ENCODE results near the gene PDE2A. TPM values are rescaled to one million over a fixed set of nuclear protein-coding genes. Genes with fewer than 3 reads are reported as not detected.

PDE2A gene
- 74.4 TPM for total RNA-seq

- DNase-seq (ENCODE audit: low spot score) (no peak), ATAC-seq (no peak)
- intact Hi-C loops (cut with DNase I): no loop called here
Observed at GRCh38 chr11:72673943-72674828, at the start of gene PDE2A. Gene PDE2A, minus strand, starts transcription at chr11:72674422. Its CDS starts 215 bp downstream, at chr11:72674207.

GRCh38 chr11:72723508-72723907, 49.3 kb upstream of the PDE2A start:
- DNase-seq (ENCODE audit: low spot score) (no peak), ATAC-seq (no peak)
- intact Hi-C loops (cut with DNase I): loop anchor here (10.0 kb wide), 1 partner anchor 451 kb away; no protein-coding TSS in a partner anchor

GRCh38 chr11:72722050-72722748, 48.0 kb upstream of the PDE2A start:
- peak; percentile 90 for ATAC-seq
- intact Hi-C loops (cut with DNase I): loop anchor here (10.0 kb wide), 1 partner anchor 453 kb away; no protein-coding TSS in a partner anchor

GRCh38 chr11:72721689-72722049, 47.4 kb upstream of the PDE2A start:
- intact Hi-C loops (cut with DNase I): loop anchor here (10.0 kb wide), 1 partner anchor 453 kb away; no protein-coding TSS in a partner anchor
- peak; percentile 5 for ATAC-seq
- DNase-seq (ENCODE audit: low spot score): no peak

More at GRCh38 chr11:72722050-72722748, 48.0 kb upstream of the PDE2A start:
- DNase-seq (ENCODE audit: low spot score): peak; percentile 90

GRCh38 chr11:72721276-72721675, 47.1 kb upstream of the PDE2A start:
- intact Hi-C loops (cut with DNase I): loop anchor here (10.0 kb wide), 1 partner anchor 454 kb away; no protein-coding TSS in a partner anchor
- ATAC-seq: no peak

GRCh38 chr11:72720784-72721183, 46.6 kb upstream of the PDE2A start:
- DNase-seq (ENCODE audit: low spot score): no peak
- ATAC-seq: no peak

More at GRCh38 chr11:72721276-72721675, 47.1 kb upstream of the PDE2A start:
- DNase-seq (ENCODE audit: low spot score): no peak

GRCh38 chr11:72720047-72720446, 45.8 kb upstream of the PDE2A start:
- no peak for DNase-seq (ENCODE audit: low spot score)
- intact Hi-C loops (cut with DNase I): loop anchor here (10.0 kb wide), 1 partner anchor 455 kb away; no protein-coding TSS in a partner anchor
- no peak for ATAC-seq

More at GRCh38 chr11:72720784-72721183, 46.6 kb upstream of the PDE2A start:
- intact Hi-C loops (cut with DNase I): loop anchor here (10.0 kb wide), 1 partner anchor 454 kb away; no protein-coding TSS in a partner anchor

- intact Hi-C loops (cut with DNase I): no loop called here
- ATAC-seq (no peak), DNase-seq (ENCODE audit: low spot score) (no peak)
Observed at GRCh38 chr11:72719551-72719950, 45.3 kb upstream of the PDE2A start.

- no peak for ATAC-seq
Observed at GRCh38 chr11:72719144-72719543, 44.9 kb upstream of the PDE2A start.

GRCh38 chr11:72718101-72718501, 43.9 kb upstream of the PDE2A start:
- intact Hi-C loops (cut with DNase I): no loop called here
- DNase-seq (ENCODE audit: low spot score) (no peak), ATAC-seq (no peak)

More at GRCh38 chr11:72719144-72719543, 44.9 kb upstream of the PDE2A start:
- DNase-seq (ENCODE audit: low spot score): no peak
- intact Hi-C loops (cut with DNase I): no loop called here

- ATAC-seq (no peak), DNase-seq (ENCODE audit: low spot score) (no peak)
- intact Hi-C loops (cut with DNase I): no loop called here
Observed at GRCh38 chr11:72716788-72717435, 42.7 kb upstream of the PDE2A start.

- DNase-seq (ENCODE audit: low spot score): no peak
- ATAC-seq: no peak
- intact Hi-C loops (cut with DNase I): no loop called here
Observed at GRCh38 chr11:72716290-72716689, 42.1 kb upstream of the PDE2A start.

GRCh38 chr11:72712841-72713240, 38.6 kb upstream of the PDE2A start:
- no peak for DNase-seq (ENCODE audit: low spot score)
- intact Hi-C loops (cut with DNase I): no loop called here
- peak; percentile 20 for ATAC-seq

GRCh38 chr11:72712168-72712751, 38.0 kb upstream of the PDE2A start:
- DNase-seq (ENCODE audit: low spot score): peak; percentile 85
- ATAC-seq: peak; percentile 89
- intact Hi-C loops (cut with DNase I): no loop called here

GRCh38 chr11:72711141-72711540, 36.9 kb upstream of the PDE2A start:
- intact Hi-C loops (cut with DNase I): no loop called here
- DNase-seq (ENCODE audit: low spot score) (no peak), ATAC-seq (no peak)

- intact Hi-C loops (cut with DNase I): no loop called here
- ATAC-seq: no peak
- DNase-seq (ENCODE audit: low spot score): no peak
Observed at GRCh38 chr11:72710278-72710677, 36.1 kb upstream of the PDE2A start.

- intact Hi-C loops (cut with DNase I): no loop called here
- no peak for ATAC-seq
- no peak for DNase-seq (ENCODE audit: low spot score)
Observed at GRCh38 chr11:72709478-72710238, 35.4 kb upstream of the PDE2A start.

GRCh38 chr11:72707032-72707431, 32.8 kb upstream of the PDE2A start:
- intact Hi-C loops (cut with DNase I): no loop called here
- ATAC-seq (no peak), DNase-seq (ENCODE audit: low spot score) (no peak)

All from sciatic nerve (tissue), 2 donors.